Kidney epithelial cell (primary cell): ENCODE measurements around the gene HS3ST1. TPM values are rescaled to one million over a fixed set of nuclear protein-coding genes. Genes with fewer than 3 reads are reported as not detected.
"Not testable (repeated sequence)": the region's sequence is repeated elsewhere in the genome, so short reads cannot be mapped to it uniquely, and the experiment has no call there.

Source experiments
- DNase-seq: peaks from one replicate; pipeline ENCODE4 v3.0.0-alpha.2; 2010; ENCODE audit warnings: low read depth
- H3K27me3 ChIP-seq: 2 replicates; pipeline ENCODE4 v1.6.0; 2011; ENCODE audit warnings: low read length; ENCODE audit not compliant: control insufficient read depth, insufficient read depth
- H3K36me3 ChIP-seq: 2 replicates; pipeline ENCODE4 v1.5.1; 2011; ENCODE audit warnings: low read length; ENCODE audit not compliant: control insufficient read depth, insufficient read depth
- H3K4me3 ChIP-seq: 2 replicates; pipeline ENCODE4 v1.5.1; 2011; ENCODE audit warnings: low read depth, mild to moderate bottlenecking, control low read depth, low read length
- CTCF ChIP-seq: IDR thresholded peaks from 2 replicates; pipeline ENCODE4 v1.5.1; 2011; ENCODE audit warnings: mild to moderate bottlenecking, moderate library complexity, low read length, control low read depth, inconsistent platforms; ENCODE audit not compliant: insufficient read depth, poor library complexity, severe bottlenecking
- total RNA-seq: library from RNA; depleted of rRNA; stranded (reverse); fragments of >200 nt; gene quantifications from 2 replicates; pipeline ENCODE4 v1.2.3, GENCODE V29; 2015

Gene HS3ST1
- total RNA-seq, 1 donor from 2014 or later: 2.4 TPM

- DNase-seq: no peak
- no peak overlapping the region for H3K4me3 ChIP-seq
- no peak for TF ChIP-seq CTCF
- no peaks in the 10 kb centered on the region for H3K27me3 ChIP-seq
- H3K36me3 ChIP-seq: no peaks in the 10 kb centered on the region
These were observed 30.7 kb downstream of the HS3ST1 start for GRCh38 chr4:11397819-11398610.

GRCh38 chr4:11397146-11397545, 31.5 kb downstream of the HS3ST1 start:
- Histone ChIP-seq H3K36me3 (no peaks in the 10 kb centered on the region), H3K4me3 (no peak overlapping the region), H3K27me3 (no peaks in the 10 kb centered on the region)
- no peak for TF ChIP-seq CTCF
- DNase-seq: no peak

GRCh38 chr4:11393551-11393950, 35.1 kb downstream of the HS3ST1 start:
- DNase-seq: no peak
- TF ChIP-seq CTCF: no peak
- Histone ChIP-seq H3K4me3 (no peak overlapping the region), H3K27me3 (no peaks in the 10 kb centered on the region), H3K36me3 (no peaks in the 10 kb centered on the region)

- H3K4me3 ChIP-seq, H3K36me3 ChIP-seq, H3K27me3 ChIP-seq, DNase-seq: not testable (repeated sequence)
These were observed 44.6 kb downstream of the HS3ST1 start for GRCh38 chr4:11384072-11384471.

- TF ChIP-seq CTCF: no peak
- no peaks in the 10 kb centered on the region for H3K36me3 ChIP-seq
- H3K27me3 ChIP-seq: no peaks in the 10 kb centered on the region
- H3K4me3 ChIP-seq: no peak overlapping the region
- DNase-seq: no peak
These were observed 52.1 kb downstream of the HS3ST1 start for GRCh38 chr4:11376571-11376970.

GRCh38 chr4:11376146-11376545, 52.5 kb downstream of the HS3ST1 start:
- Histone ChIP-seq H3K4me3 (no peak overlapping the region), H3K36me3 (no peaks in the 10 kb centered on the region), H3K27me3 (no peaks in the 10 kb centered on the region)
- DNase-seq: no peak
- no peak for TF ChIP-seq CTCF
